HepG2 (cell line): Measurements from ENCODE around the gene NEGR1.

Experiments
- CTCF ChIP-seq: sonication (generic); formaldehyde crosslinking; IDR thresholded peaks from 2 replicates; pipeline ENCODE4 v1.5.0; 2020; ENCODE audit warnings: mild to moderate bottlenecking, missing genetic modification reagents, moderate library complexity
- EP300 ChIP-seq, 3 experiments: sonication (generic) in 1 of 3; formaldehyde crosslinking in 1 of 3; IDR thresholded peaks; 2 replicates each; pipeline versions ENCODE4 v1.5.1 to v1.6.1; 2011 to 2020; ENCODE audit warnings: low read depth in 2 of 3, low read length in 2 of 3, borderline replicate concordance in 1 of 3, improper control_type of control experiment in 1 of 3, mild to moderate bottlenecking in 1 of 3, missing genetic modification reagents in 1 of 3, moderate library complexity in 1 of 3
- MEF2D ChIP-seq: sonication (generic); formaldehyde crosslinking; IDR thresholded peaks from 2 replicates; pipeline ENCODE4 v1.5.1; 2020; ENCODE audit warnings: mild to moderate bottlenecking, missing genetic modification reagents
- MTF2 ChIP-seq: sonication (generic); formaldehyde crosslinking; IDR thresholded peaks from 2 replicates; pipeline ENCODE4 v1.5.0; 2020; ENCODE audit warnings: missing genetic modification reagents, borderline replicate concordance
- NFATC3 ChIP-seq: sonication (generic); formaldehyde crosslinking; IDR thresholded peaks from 2 replicates; pipeline ENCODE4 v1.5.1; 2020; ENCODE audit warnings: mild to moderate bottlenecking, missing genetic modification reagents
- PREB ChIP-seq: sonication (generic); formaldehyde crosslinking; IDR thresholded peaks from 2 replicates; pipeline ENCODE4 v1.4.0; 2020; ENCODE audit warnings: missing genetic modification reagents
- TCF12 ChIP-seq, 2 experiments: fragments of 450-650 bp in 1 of 2; sonication (generic) in 1 of 2; formaldehyde crosslinking in 1 of 2; IDR thresholded peaks; 2 replicates each; pipeline versions ENCODE4 v1.6.1 to v1.8.0; 2017 to 2022; ENCODE audit warnings: antibody characterized with exemption in 1 of 2, mild to moderate bottlenecking in 1 of 2, missing genetic modification reagents in 1 of 2, moderate library complexity in 1 of 2
- THAP7 ChIP-seq: sonication (generic); formaldehyde crosslinking; IDR thresholded peaks from 2 replicates; pipeline ENCODE4 v1.8.1; 2023; ENCODE audit warnings: mild to moderate bottlenecking, missing genetic modification reagents
- TRIM24 ChIP-seq: sonication (generic); formaldehyde crosslinking; IDR thresholded peaks from 2 replicates; pipeline ENCODE4 v1.8.0; 2022; ENCODE audit warnings: mild to moderate bottlenecking, missing genetic modification reagents
- ZNF382 ChIP-seq: sonication (generic); formaldehyde crosslinking; IDR thresholded peaks from 2 replicates; pipeline ENCODE4 v1.5.0; 2020; ENCODE audit warnings: missing genetic modification reagents, mild to moderate bottlenecking, borderline replicate concordance
- ZZZ3 ChIP-seq: sonication (generic); formaldehyde crosslinking; IDR thresholded peaks from 2 replicates; pipeline ENCODE4 v1.4.0; 2020; ENCODE audit warnings: missing genetic modification reagents, mild to moderate bottlenecking, borderline replicate concordance
- TF ChIP-seq, protein P1 (sequence below): sonication (generic); formaldehyde crosslinking; IDR thresholded peaks from 2 replicates; pipeline ENCODE4 v1.5.0; 2020; ENCODE audit warnings: mild to moderate bottlenecking, missing genetic modification reagents
- TF ChIP-seq, protein P2 (sequence below): sonication (generic); formaldehyde crosslinking; IDR thresholded peaks from 2 replicates; pipeline ENCODE4 v1.4.0; 2020; ENCODE audit warnings: missing genetic modification reagents, borderline replicate concordance

GRCh38 chr1:71593523-71593922 is 688.8 kb downstream of the NEGR1 start:
- TF ChIP-seq MEF2D (CRISPR knock-in tag) (no peak), PREB (CRISPR knock-in tag) (no peak), EP300 (IDR thresholded peaks at IDR 0.05; ENCODE audit: low read depth in 2 of 2, low read length in 2 of 2) (no peak), EP300 (CRISPR knock-in tag; IDR thresholded peaks at IDR 0.05; ENCODE audit: borderline replicate concordance) (no peak), TCF12 (IDR thresholded peaks at IDR 0.05) (no peak), TCF12 (CRISPR knock-in tag; IDR thresholded peaks at IDR 0.05) (no peak), ZZZ3 (CRISPR knock-in tag) (no peak), MTF2 (CRISPR knock-in tag) (no peak), THAP7 (CRISPR knock-in tag) (no peak), CTCF (CRISPR knock-in tag) (no peak), TRIM24 (CRISPR knock-in tag) (no peak), ZNF382 (CRISPR knock-in tag) (no peak), NFATC3 (CRISPR knock-in tag) (no peak)
- TF ChIP-seq, protein P1, sequence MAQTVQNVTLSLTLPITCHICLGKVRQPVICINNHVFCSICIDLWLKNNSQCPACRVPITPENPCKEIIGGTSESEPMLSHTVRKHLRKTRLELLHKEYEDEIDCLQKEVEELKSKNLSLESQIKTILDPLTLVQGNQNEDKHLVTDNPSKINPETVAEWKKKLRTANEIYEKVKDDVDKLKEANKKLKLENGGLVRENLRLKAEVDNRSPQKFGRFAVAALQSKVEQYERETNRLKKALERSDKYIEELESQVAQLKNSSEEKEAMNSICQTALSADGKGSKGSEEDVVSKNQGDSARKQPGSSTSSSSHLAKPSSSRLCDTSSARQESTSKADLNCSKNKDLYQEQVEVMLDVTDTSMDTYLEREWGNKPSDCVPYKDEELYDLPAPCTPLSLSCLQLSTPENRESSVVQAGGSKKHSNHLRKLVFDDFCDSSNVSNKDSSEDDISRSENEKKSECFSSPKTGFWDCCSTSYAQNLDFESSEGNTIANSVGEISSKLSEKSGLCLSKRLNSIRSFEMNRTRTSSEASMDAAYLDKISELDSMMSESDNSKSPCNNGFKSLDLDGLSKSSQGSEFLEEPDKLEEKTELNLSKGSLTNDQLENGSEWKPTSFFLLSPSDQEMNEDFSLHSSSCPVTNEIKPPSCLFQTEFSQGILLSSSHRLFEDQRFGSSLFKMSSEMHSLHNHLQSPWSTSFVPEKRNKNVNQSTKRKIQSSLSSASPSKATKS (CRISPR knock-in tag): no peak
- TF ChIP-seq, protein P2, sequence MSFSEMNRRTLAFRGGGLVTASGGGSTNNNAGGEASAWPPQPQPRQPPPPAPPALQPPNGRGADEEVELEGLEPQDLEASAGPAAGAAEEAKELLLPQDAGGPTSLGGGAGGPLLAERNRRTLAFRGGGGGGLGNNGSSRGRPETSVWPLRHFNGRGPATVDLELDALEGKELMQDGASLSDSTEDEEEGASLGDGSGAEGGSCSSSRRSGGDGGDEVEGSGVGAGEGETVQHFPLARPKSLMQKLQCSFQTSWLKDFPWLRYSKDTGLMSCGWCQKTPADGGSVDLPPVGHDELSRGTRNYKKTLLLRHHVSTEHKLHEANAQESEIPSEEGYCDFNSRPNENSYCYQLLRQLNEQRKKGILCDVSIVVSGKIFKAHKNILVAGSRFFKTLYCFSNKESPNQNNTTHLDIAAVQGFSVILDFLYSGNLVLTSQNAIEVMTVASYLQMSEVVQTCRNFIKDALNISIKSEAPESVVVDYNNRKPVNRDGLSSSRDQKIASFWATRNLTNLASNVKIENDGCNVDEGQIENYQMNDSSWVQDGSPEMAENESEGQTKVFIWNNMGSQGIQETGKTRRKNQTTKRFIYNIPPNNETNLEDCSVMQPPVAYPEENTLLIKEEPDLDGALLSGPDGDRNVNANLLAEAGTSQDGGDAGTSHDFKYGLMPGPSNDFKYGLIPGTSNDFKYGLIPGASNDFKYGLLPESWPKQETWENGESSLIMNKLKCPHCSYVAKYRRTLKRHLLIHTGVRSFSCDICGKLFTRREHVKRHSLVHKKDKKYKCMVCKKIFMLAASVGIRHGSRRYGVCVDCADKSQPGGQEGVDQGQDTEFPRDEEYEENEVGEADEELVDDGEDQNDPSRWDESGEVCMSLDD: no peak
